H1 (cell line): ENCODE results near the gene EXOSC7. TPM values are rescaled to one million over a fixed set of nuclear protein-coding genes. Genes with fewer than 3 reads are reported as not detected.

Experiments used
- BRCA1 ChIP-seq: IDR thresholded peaks from 2 replicates; pipeline ENCODE4 v1.6.1; 2012; ENCODE audit warnings: low read depth, low read length, improper control_type of control experiment
- CBX5 ChIP-seq: fragments of 300-800, 300-1000 bp; sonication (generic); IDR thresholded peaks from 2 replicates; pipeline ENCODE4 v1.7.1; 2016; ENCODE audit warnings: antibody characterized with exemption, low read length, low read depth
- CHD7 ChIP-seq: fragments of 300-600 bp; sonication (generic); IDR thresholded peaks from 2 replicates; pipeline ENCODE4 v1.7.1; 2012; ENCODE audit warnings: low read length, moderate library complexity, mild to moderate bottlenecking, inconsistent platforms; ENCODE audit not compliant: insufficient replicate concordance
- GTF2F1 ChIP-seq: IDR thresholded peaks from 2 replicates; pipeline ENCODE4 v1.6.1; 2012; ENCODE audit warnings: low read depth, low read length, improper control_type of control experiment, borderline replicate concordance
- HDAC6 ChIP-seq: IDR thresholded peaks from one replicate; pipeline ENCODE4 v1.7.1; 2012; ENCODE audit warnings: low read depth, mild to moderate bottlenecking, inconsistent platforms, low read length, moderate library complexity
- JUND ChIP-seq: IDR thresholded peaks from 2 replicates; pipeline ENCODE4 v1.6.1; 2011; ENCODE audit warnings: mild to moderate bottlenecking, improper control_type of control experiment, low read length
- PHF8 ChIP-seq: fragments of 200-600 bp; sonication (generic); conservative IDR thresholded peaks from 2 replicates; pipeline ENCODE4 v1.7.1; 2012; ENCODE audit warnings: low read depth, mild to moderate bottlenecking, inconsistent platforms, low read length, moderate library complexity
- POLR2A ChIP-seq, 2 experiments: IDR thresholded peaks; 1 replicate in 1 of 2; 2 replicates in 1 of 2; pipeline ENCODE4 v1.6.1; 2011; ENCODE audit warnings: low read depth in 2 of 2, low read length in 2 of 2, mild to moderate bottlenecking in 2 of 2; ENCODE audit errors: control extremely low read depth in 1 of 2
- POLR2AphosphoS5 ChIP-seq: IDR thresholded peaks from 2 replicates; pipeline ENCODE4 v1.6.1; 2011; ENCODE audit warnings: low read depth, low read length
- RAD21 ChIP-seq, 2 experiments: IDR thresholded peaks in 1 of 2; conservative IDR thresholded peaks in 1 of 2; 2 replicates each; pipeline ENCODE4 v1.6.1; 2011; ENCODE audit warnings: low read depth in 2 of 2, low read length in 2 of 2, improper control_type of control experiment in 1 of 2, inconsistent platforms in 1 of 2, mild to moderate bottlenecking in 1 of 2, moderate library complexity in 1 of 2
- TCF12 ChIP-seq: IDR thresholded peaks from 2 replicates; pipeline ENCODE4 v1.6.1; 2011; ENCODE audit warnings: low read depth, mild to moderate bottlenecking, low read length
- YY1 ChIP-seq: IDR thresholded peaks from 2 replicates; pipeline ENCODE4 v1.6.1; 2011; ENCODE audit warnings: low read depth, mild to moderate bottlenecking, low read length
- polyA plus RNA-seq, 7 experiments: library from polyadenylated mRNA; depleted of rRNA in 3 of 7; stranded (reverse) in 5 of 7; unstranded in 2 of 7; fragments of >200 nt in 5 of 7; fragments of 200-250 nt in 2 of 7; gene quantifications; 1 replicate in 5 of 7; 2 replicates in 1 of 7; 4 replicates in 1 of 7; pipeline versions ENCODE4 v1.2.1 to v1.2.3, GENCODE V29; 2011 to 2013; ENCODE audit warnings: missing spikeins in 2 of 7, mixed read lengths in 2 of 7
- total RNA-seq: library from RNA; stranded (reverse); fragmentation: NEBNext Ultra II Directional; extraction: Animal tissue kit (Norgen Biotek cat#: 25700); gene quantifications from 2 replicates; pipeline ENCODE4 v1.2.1, GENCODE V29; 2021

The EXOSC7 gene
- total and polyA plus RNA-seq, 2 of the 8 experiments (the other 6 are each of a cell fraction or from before 2014, with no cell fraction given), result 92.7 to 94.5 TPM

DNA sequence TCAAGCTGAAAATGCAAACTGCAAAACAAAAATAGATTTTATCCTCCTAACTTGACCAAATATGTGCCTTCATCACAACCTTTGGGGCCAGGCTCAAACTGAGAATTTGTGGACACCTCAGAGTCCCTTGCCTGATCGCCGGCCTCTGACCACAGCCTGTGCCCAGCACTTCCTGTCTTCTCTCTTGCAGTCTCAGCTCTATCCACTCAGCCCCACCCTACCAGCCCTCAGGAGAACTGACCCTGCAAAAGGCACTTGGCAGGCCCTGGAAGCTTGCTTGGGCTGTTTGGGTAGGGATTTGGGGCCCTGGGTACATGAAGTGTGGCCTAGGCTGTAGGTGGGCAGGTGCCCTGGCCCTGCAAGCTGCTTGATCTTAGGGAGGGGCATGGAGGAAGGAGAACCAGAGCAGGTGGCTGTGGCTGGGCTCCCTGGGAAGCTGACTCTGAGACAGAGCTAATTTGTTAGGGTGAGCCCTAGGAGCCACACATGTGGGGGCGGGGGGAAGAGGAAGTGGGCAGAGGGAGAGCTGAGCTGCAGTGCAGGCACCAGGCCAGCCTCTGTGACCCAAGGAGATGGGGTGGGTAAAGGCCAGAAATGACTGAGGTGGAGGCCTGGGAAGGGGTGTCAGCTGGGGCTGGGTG is 58.7 kb downstream of the EXOSC7 start (continued):
- TF ChIP-seq CHD7 (no peak), CBX5 (no peak), RAD21 (IDR thresholded peaks at IDR 0.05 in 1 of 2, conservative IDR thresholded peaks at IDR 0.05 in 1 of 2; ENCODE audit: low read depth in 2 of 2, low read length in 2 of 2) (no peak), BRCA1 (no peak), PHF8 (no peak), YY1 (no peak), GTF2F1 (no peak), JUND (no peak), HDAC6 (no peak), TCF12 (no peak), POLR2AphosphoS5 (no peak), POLR2A (IDR thresholded peaks at IDR 0.05; ENCODE audit: control extremely low read depth in 1 of 2, low read depth in 2 of 2, low read length in 2 of 2) (no peak)
